Effector memory CD4-positive, alpha-beta T cell (primary cell): Measurements from ENCODE around the gene KCNK4.

Experiments
- DNase-seq, 3 donors: peaks; one replicate each; pipeline ENCODE4 v3.0.0-alpha.2; 2020
- H3K27ac ChIP-seq: 2 replicates; pipeline ENCODE4 v1.7.0; 2013; ENCODE audit warnings: mild to moderate bottlenecking, low read length, moderate library complexity; ENCODE audit not compliant: insufficient read depth, poor library complexity, severe bottlenecking
- H3K27me3 ChIP-seq: replicated peaks from 2 replicates; pipeline ENCODE4 v1.7.0; 2013; ENCODE audit warnings: mild to moderate bottlenecking, low read length; ENCODE audit not compliant: insufficient read depth, control insufficient read depth, poor library complexity, severe bottlenecking
- H3K36me3 ChIP-seq: 2 replicates; pipeline ENCODE4 v1.7.0; 2013; ENCODE audit warnings: mild to moderate bottlenecking, low read length, moderate library complexity; ENCODE audit not compliant: control insufficient read depth, insufficient read depth
- H3K4me1 ChIP-seq: 2 replicates; pipeline ENCODE4 v1.7.0; 2013; ENCODE audit warnings: low read length, mild to moderate bottlenecking; ENCODE audit not compliant: control insufficient read depth, insufficient read depth, poor library complexity, severe bottlenecking
- H3K4me3 ChIP-seq: 2 replicates; pipeline ENCODE4 v1.7.0; 2013; ENCODE audit warnings: low read length, low read depth, mild to moderate bottlenecking; ENCODE audit not compliant: insufficient read depth, poor library complexity, severe bottlenecking
- H3K9me3 ChIP-seq: 2 replicates; pipeline ENCODE4 v1.7.0; 2013; ENCODE audit warnings: mild to moderate bottlenecking, low read length, moderate library complexity; ENCODE audit not compliant: control insufficient read depth

The KCNK4 gene

GRCh38 chr11:64253481-64253880 is 37.6 kb upstream of the KCNK4 start:
- Histone ChIP-seq H3K9me3 (no peaks in the 10 kb centered on the region), H3K27ac (no peak overlapping the region), H3K4me1 (peaks cover 25% of the 10 kb centered on the region), H3K4me3 (no peak overlapping the region), H3K36me3 (no peaks in the 10 kb centered on the region), H3K27me3 (no peaks in the 10 kb centered on the region)
- DNase-seq: no peak

DNA sequence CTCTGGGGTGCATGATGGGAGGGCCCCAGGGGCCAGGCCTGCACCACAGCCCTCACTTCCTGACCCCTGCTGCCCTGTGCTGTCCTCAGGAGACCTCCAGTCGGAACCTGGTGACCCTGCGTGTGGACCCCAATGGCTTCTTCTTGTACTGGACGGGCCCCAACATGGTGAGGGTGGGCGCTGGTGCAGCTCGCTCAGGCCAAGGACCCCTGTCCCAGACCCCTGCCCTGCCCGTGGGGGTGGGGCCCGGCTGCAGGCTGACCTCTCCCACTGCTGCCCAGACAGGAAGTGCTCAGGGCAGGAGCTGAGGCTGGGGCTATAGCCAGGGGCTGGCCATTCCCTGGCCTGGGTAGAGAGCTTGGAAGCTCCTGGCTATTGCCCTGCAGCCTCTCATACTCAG is 36.8 kb upstream of the KCNK4 start:
- H3K4me3 ChIP-seq: no peak overlapping the region
- no peaks in the 10 kb centered on the region for H3K36me3 ChIP-seq
- H3K4me1 ChIP-seq: peaks cover 25% of the 10 kb centered on the region
- no peak overlapping the region for H3K27ac ChIP-seq
- DNase-seq: no peak
- no peaks in the 10 kb centered on the region for H3K9me3 ChIP-seq
- H3K27me3 ChIP-seq: no peaks in the 10 kb centered on the region

GRCh38 chr11:64255135-64256128 is 35.7 kb upstream of the KCNK4 start:
- H3K27me3 ChIP-seq: no peaks in the 10 kb centered on the region
- no peak overlapping the region for H3K27ac ChIP-seq
- H3K9me3 ChIP-seq: no peaks in the 10 kb centered on the region
- DNase-seq: no peak
- H3K4me3 ChIP-seq: no peak overlapping the region
- no peaks in the 10 kb centered on the region for H3K36me3 ChIP-seq
- H3K4me1 ChIP-seq: peaks cover 19% of the 10 kb centered on the region

- Histone ChIP-seq H3K27ac (no peak overlapping the region), H3K27me3 (no peaks in the 10 kb centered on the region), H3K36me3 (no peaks in the 10 kb centered on the region), H3K4me1 (peaks cover 12% of the 10 kb centered on the region), H3K9me3 (no peaks in the 10 kb centered on the region), H3K4me3 (no peak overlapping the region)
- no peak for DNase-seq
Observed at GRCh38 chr11:64256300-64256699, 34.8 kb upstream of the KCNK4 start.

GRCh38 chr11:64258356-64258755 is 32.7 kb upstream of the KCNK4 start:
- no peaks in the 10 kb centered on the region for H3K36me3 ChIP-seq
- no peaks in the 10 kb centered on the region for H3K27me3 ChIP-seq
- no peak overlapping the region for H3K27ac ChIP-seq
- no peaks in the 10 kb centered on the region for H3K4me1 ChIP-seq
- H3K9me3 ChIP-seq: no peaks in the 10 kb centered on the region
- no peak for DNase-seq
- no peak overlapping the region for H3K4me3 ChIP-seq

DNA sequence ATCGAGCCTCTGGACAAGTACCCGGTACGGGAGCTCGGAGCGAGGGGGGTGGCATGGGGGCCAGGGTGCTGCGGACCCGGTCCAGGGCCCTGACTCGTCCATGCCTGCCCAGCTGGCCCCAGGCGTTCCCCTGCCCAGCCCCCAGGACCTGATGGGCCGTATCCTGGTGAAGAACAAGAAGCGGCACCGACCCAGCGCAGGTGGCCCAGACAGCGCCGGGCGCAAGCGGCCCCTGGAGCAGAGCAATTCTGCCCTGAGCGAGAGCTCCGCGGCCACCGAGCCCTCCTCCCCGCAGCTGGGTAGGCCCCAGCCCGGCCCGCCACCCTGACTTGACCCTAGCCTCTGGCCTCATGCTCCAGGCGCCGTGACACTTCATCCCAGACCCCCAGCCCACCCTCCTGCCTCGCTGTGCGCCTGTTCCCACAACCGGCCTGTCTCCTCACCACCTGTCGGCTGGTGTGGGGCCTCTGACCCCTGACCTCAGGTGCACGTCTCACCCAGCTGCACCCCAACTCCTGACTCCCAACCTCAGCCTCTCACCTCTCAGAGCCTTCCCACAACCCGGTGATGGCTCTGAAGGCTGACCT is 32.1 kb upstream of the KCNK4 start:
- H3K9me3 ChIP-seq: no peaks in the 10 kb centered on the region
- no peaks in the 10 kb centered on the region for H3K4me1 ChIP-seq
- H3K4me3 ChIP-seq: no peak overlapping the region
- no peaks in the 10 kb centered on the region for H3K27me3 ChIP-seq
- H3K27ac ChIP-seq: no peak overlapping the region
- H3K36me3 ChIP-seq: peaks cover 5% of the 10 kb centered on the region
- no peak for DNase-seq

GRCh38 chr11:64259533-64260067 is 31.5 kb upstream of the KCNK4 start:
- H3K4me1 ChIP-seq: no peaks in the 10 kb centered on the region
- H3K4me3 ChIP-seq: no peak overlapping the region
- peaks cover 6% of the 10 kb centered on the region for H3K36me3 ChIP-seq
- H3K9me3 ChIP-seq: no peaks in the 10 kb centered on the region
- no peak for DNase-seq
- H3K27me3 ChIP-seq: no peaks in the 10 kb centered on the region
- H3K27ac ChIP-seq: no peak overlapping the region

DNA sequence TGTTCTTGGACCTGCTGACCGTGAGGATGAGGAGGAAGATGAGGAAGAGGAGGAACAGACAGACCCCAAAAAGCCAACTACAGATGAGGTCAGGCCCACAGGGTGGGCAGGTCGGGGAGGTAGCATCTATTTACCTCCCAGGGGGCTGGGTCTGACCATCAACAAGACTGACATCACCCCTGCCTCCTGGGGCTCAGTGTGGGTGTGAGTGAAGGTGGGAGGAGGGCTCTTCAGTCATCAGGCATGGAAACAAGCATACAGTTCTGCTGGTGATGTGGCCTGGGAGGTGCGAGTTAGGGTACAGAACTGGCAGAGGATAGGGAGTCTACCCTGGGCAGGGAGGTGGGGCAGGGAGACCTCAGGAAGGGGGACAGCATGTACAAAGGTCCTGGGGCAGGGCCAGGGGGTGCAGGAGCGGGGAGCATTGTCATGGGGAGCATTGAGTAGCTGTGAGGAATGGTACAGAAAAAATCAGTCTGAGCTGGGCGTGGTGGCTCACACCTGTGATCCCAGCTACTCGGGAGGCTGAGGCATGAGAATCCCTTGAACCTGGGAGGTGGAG is 30.9 kb upstream of the KCNK4 start:
- Histone ChIP-seq H3K27ac (no peak overlapping the region), H3K27me3 (no peaks in the 10 kb centered on the region), H3K4me3 (no peak overlapping the region), H3K4me1 (no peaks in the 10 kb centered on the region), H3K36me3 (peaks cover 6% of the 10 kb centered on the region), H3K9me3 (no peaks in the 10 kb centered on the region)
- DNase-seq: no peak

GRCh38 chr11:64261556-64262080 is 29.5 kb upstream of the KCNK4 start:
- no peaks in the 10 kb centered on the region for H3K27me3 ChIP-seq
- H3K27ac ChIP-seq: no peak overlapping the region
- no peak overlapping the region for H3K4me3 ChIP-seq
- H3K4me1 ChIP-seq: no peaks in the 10 kb centered on the region
- DNase-seq: no peak
- peaks cover 6% of the 10 kb centered on the region for H3K36me3 ChIP-seq
- no peaks in the 10 kb centered on the region for H3K9me3 ChIP-seq
